ENCODE results near the gene FER.

The FER gene

GRCh38 chr5:109192555-109193281, 445.0 kb downstream of the FER start:
- no peak for DNase-seq

- no peak for DNase-seq
Measured at GRCh38 chr5:109195667-109196066, 448.0 kb downstream of the FER start.

- DNase-seq = no peak
Measured at GRCh38 chr5:109196087-109196822, 448.6 kb downstream of the FER start.

- DNase-seq = no peak
Measured at GRCh38 chr5:109196823-109197160, 449.1 kb downstream of the FER start.

GRCh38 chr5:109199289-109199688, 451.6 kb downstream of the FER start:
- DNase-seq = no peak

- DNase-seq = no peak
Measured at GRCh38 chr5:109199799-109200620, 452.3 kb downstream of the FER start.

GRCh38 chr5:109215040-109215439, 467.3 kb downstream of the FER start:
- DNase-seq = no peak

GRCh38 chr5:109218818-109219217, 471.1 kb downstream of the FER start:
- DNase-seq = no peak

- no peak for DNase-seq
Measured at GRCh38 chr5:109223531-109223930, 475.8 kb downstream of the FER start.

- no peak for DNase-seq
Measured at GRCh38 chr5:109224276-109224882, 476.7 kb downstream of the FER start.

- no peak for DNase-seq
Measured at GRCh38 chr5:109225716-109226625, 478.3 kb downstream of the FER start.

- no peak for DNase-seq
Measured at GRCh38 chr5:109230369-109230768, 482.7 kb downstream of the FER start.

GRCh38 chr5:109231331-109231730, 483.6 kb downstream of the FER start:
- DNase-seq = no peak

GRCh38 chr5:109234381-109234780, 486.7 kb downstream of the FER start:
- DNase-seq = no peak

GRCh38 chr5:109239456-109239855, 491.8 kb downstream of the FER start:
- no peak for DNase-seq

GRCh38 chr5:109242518-109242917, 494.8 kb downstream of the FER start:
- no peak for DNase-seq

- no peak for DNase-seq
Measured at GRCh38 chr5:109246395-109246794, 498.7 kb downstream of the FER start.

Measured in activated CD4-positive, alpha-beta T cell treated with anti-CD3 and anti-CD28 coated beads for 1 hour (primary cell).